DOHH2 (cell line): ENCODE measurements around the gene C9orf50.

Experiments used
- H3F3A ChIP-seq: fragments of 200-600 bp; sonication (generic), shearing (Covaris generic); 2 replicates; pipeline ENCODE4 v1.6.0; 2016; ENCODE audit warnings: antibody characterized with exemption, mild to moderate bottlenecking; ENCODE audit not compliant: control insufficient read depth, insufficient read depth
- H3K27ac ChIP-seq: fragments of 200-600 bp; sonication (generic); 2 replicates; pipeline ENCODE4 v1.5.1; 2014; ENCODE audit warnings: low read depth, mild to moderate bottlenecking, low read length, moderate library complexity
- H3K27me3 ChIP-seq: fragments of 200-600 bp; sonication (generic); 2 replicates; pipeline ENCODE4 v1.6.1; 2014; ENCODE audit warnings: mild to moderate bottlenecking, low read length, mixed read lengths; ENCODE audit not compliant: control insufficient read depth
- H3K36me3 ChIP-seq: fragments of 200-600 bp; sonication (generic); 2 replicates; pipeline ENCODE4 v1.6.1; 2014; ENCODE audit warnings: mild to moderate bottlenecking, low read length, moderate library complexity, mixed read lengths; ENCODE audit not compliant: control insufficient read depth
- H3K4me1 ChIP-seq: fragments of 200-600 bp; sonication (generic); 2 replicates; pipeline ENCODE4 v1.6.1; 2014; ENCODE audit warnings: mild to moderate bottlenecking, low read length, mixed read lengths; ENCODE audit not compliant: control insufficient read depth
- H3K4me2 ChIP-seq: fragments of 200-600 bp; sonication (generic); 2 replicates; pipeline ENCODE4 v1.6.0; 2014; ENCODE audit warnings: mild to moderate bottlenecking, low read length, moderate library complexity
- H3K4me3 ChIP-seq: fragments of 200-600 bp; sonication (generic); 2 replicates; pipeline ENCODE4 v1.5.1; 2014; ENCODE audit warnings: mild to moderate bottlenecking, low read length, mixed read lengths
- H3K79me2 ChIP-seq: fragments of 200-600 bp; sonication (generic); 2 replicates; pipeline ENCODE4 v1.6.1; 2014; ENCODE audit warnings: mild to moderate bottlenecking, low read length, mixed read lengths; ENCODE audit not compliant: control insufficient read depth
- H3K9me2 ChIP-seq: fragments of 200-600 bp; sonication (generic); replicated peaks from 2 replicates; pipeline ENCODE4 v1.6.1; 2014; ENCODE audit warnings: mild to moderate bottlenecking, low read length, mixed read lengths; ENCODE audit not compliant: control insufficient read depth
- H3K9me3 ChIP-seq: fragments of 200-600 bp; sonication (generic); 2 replicates; pipeline ENCODE4 v1.6.1; 2014; ENCODE audit warnings: antibody characterized with exemption, low read length, mixed read lengths; ENCODE audit not compliant: control insufficient read depth, insufficient read depth
- H4K20me1 ChIP-seq: fragments of 200-600 bp; sonication (generic); 2 replicates; pipeline ENCODE4 v1.6.0; 2014; ENCODE audit warnings: low read depth, mild to moderate bottlenecking, antibody characterized with exemption, low read length, moderate library complexity; ENCODE audit not compliant: control insufficient read depth, insufficient read depth
- EZH2phosphoT487 ChIP-seq: fragments of 200-600 bp; sonication (generic); IDR thresholded peaks from 2 replicates; pipeline ENCODE4 v1.6.1; 2017; ENCODE audit warnings: borderline replicate concordance, mild to moderate bottlenecking, antibody characterized with exemption, low read length, moderate library complexity, mixed read lengths
- TF ChIP-seq, protein P1 (sequence below): fragments of 200-600 bp; sonication (generic); IDR thresholded peaks from one replicate; pipeline ENCODE4 v1.5.1; 2014; ENCODE audit warnings: antibody characterized with exemption, mild to moderate bottlenecking, low read depth, low read length; ENCODE audit not compliant: poor library complexity, severe bottlenecking

The C9orf50 gene

DNA sequence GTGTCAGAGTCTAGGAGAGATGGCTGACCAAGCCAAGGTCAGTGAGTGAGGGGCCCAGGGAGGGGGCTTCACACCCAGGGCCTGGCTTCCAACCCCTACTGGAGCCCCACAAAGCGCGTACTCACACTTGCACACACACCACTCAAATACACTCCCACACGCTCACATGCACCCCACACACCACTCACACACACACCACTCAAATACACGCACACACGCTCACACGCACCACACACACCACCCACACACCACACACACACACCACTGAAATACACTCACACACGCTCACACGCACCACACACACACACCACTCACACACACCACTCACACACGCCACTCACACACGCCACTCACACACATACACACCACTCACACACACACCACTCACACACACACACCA is 26.7 kb upstream of the C9orf50 start:
- H3K9me3 ChIP-seq, result no peaks in the 10 kb centered on the region
- H3K4me3 ChIP-seq, result no peak overlapping the region
- H3K4me1 ChIP-seq, result no peaks in the 10 kb centered on the region
- no peaks in the 10 kb centered on the region for H3K27me3 ChIP-seq
- no peaks in the 10 kb centered on the region for H3K36me3 ChIP-seq
- no peak overlapping the region for H3K27ac ChIP-seq
- H3F3A ChIP-seq, result no peaks in the 10 kb centered on the region
- TF ChIP-seq, protein P1, sequence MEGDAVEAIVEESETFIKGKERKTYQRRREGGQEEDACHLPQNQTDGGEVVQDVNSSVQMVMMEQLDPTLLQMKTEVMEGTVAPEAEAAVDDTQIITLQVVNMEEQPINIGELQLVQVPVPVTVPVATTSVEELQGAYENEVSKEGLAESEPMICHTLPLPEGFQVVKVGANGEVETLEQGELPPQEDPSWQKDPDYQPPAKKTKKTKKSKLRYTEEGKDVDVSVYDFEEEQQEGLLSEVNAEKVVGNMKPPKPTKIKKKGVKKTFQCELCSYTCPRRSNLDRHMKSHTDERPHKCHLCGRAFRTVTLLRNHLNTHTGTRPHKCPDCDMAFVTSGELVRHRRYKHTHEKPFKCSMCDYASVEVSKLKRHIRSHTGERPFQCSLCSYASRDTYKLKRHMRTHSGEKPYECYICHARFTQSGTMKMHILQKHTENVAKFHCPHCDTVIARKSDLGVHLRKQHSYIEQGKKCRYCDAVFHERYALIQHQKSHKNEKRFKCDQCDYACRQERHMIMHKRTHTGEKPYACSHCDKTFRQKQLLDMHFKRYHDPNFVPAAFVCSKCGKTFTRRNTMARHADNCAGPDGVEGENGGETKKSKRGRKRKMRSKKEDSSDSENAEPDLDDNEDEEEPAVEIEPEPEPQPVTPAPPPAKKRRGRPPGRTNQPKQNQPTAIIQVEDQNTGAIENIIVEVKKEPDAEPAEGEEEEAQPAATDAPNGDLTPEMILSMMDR, result no peak
- no peak for TF ChIP-seq EZH2phosphoT487
- no peaks in the 10 kb centered on the region for H4K20me1 ChIP-seq
- H3K79me2 ChIP-seq, result no peaks in the 10 kb centered on the region
- no peak overlapping the region for H3K4me2 ChIP-seq
- H3K9me2 ChIP-seq, result no peaks in the 10 kb centered on the region

DNA sequence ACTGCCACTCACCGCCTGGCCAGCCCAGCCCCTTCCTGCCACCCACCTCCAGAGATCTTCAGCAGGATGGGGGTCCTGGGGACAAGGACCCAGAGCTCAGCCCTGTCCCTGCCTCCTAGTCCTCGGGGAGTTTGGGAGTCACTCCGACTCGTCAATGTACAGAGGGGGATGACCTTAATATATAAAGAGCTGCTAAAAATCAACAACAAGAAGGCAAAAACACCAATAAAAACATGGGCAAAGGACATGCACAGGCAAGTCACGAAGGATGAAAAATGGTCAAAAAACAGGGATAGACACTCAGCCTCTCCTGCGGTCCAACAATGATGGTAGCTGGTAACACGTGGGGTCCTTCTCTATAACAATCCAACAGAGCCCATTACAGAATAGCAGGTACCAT is 25.8 kb upstream of the C9orf50 start:
- Histone ChIP-seq H4K20me1 (0 out of 2 replicates have a peak, but pooled peaks cover under 1% of the 10 kb centered on the region), H3K79me2 (peaks cover 3% of the 10 kb centered on the region), H3K4me1 (no peaks in the 10 kb centered on the region), H3K4me2 (no peak overlapping the region), H3K9me3 (no peaks in the 10 kb centered on the region), H3K27me3 (no peaks in the 10 kb centered on the region), H3K27ac (no peak overlapping the region), H3K36me3 (peaks cover 2% of the 10 kb centered on the region), H3F3A (no peaks in the 10 kb centered on the region), H3K4me3 (no peak overlapping the region), H3K9me2 (no peaks in the 10 kb centered on the region)
- TF ChIP-seq, protein P1, result no peak
- TF ChIP-seq EZH2phosphoT487, result no peak

DNA sequence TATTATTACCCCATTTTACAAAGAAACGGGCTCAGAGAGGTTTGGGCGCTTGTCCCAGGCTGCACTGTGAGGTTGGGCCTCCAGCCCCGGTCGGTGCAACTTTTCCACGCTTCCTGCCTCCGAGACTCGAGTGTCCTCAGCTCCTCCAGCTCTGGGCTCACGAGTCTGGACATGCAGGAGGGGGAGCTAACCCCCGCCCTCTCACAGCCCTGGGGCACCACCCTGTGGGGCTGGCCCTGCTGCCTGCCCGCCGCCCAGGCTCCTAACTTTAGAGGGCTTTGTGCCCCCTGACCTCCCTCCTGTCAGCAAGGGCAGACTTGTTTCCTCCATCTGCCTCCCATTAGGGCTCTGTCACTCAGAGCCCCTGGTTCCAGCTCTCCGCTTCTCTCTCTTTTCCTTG is 25.4 kb upstream of the C9orf50 start:
- H3K9me2 ChIP-seq, result no peaks in the 10 kb centered on the region
- H3K27me3 ChIP-seq, result no peaks in the 10 kb centered on the region
- H3F3A ChIP-seq, result no peaks in the 10 kb centered on the region
- peaks cover under 1% of the 10 kb centered on the region for H3K4me1 ChIP-seq
- no peak overlapping the region for H3K4me2 ChIP-seq
- TF ChIP-seq, protein P1, result no peak
- no peak for TF ChIP-seq EZH2phosphoT487
- 0 out of 2 replicates have a peak, but pooled peaks cover 5% of the 10 kb centered on the region for H4K20me1 ChIP-seq
- no peak overlapping the region for H3K27ac ChIP-seq
- H3K4me3 ChIP-seq, result no peak overlapping the region
- H3K9me3 ChIP-seq, result no peaks in the 10 kb centered on the region
- H3K36me3 ChIP-seq, result peaks cover 6% of the 10 kb centered on the region
- H3K79me2 ChIP-seq, result peaks cover 7% of the 10 kb centered on the region
